Measurements from ENCODE around the gene CHFR. TPM values are rescaled to one million over a fixed set of nuclear protein-coding genes. Genes with fewer than 3 reads are reported as not detected.
A peak's percentile ranks its signal among the peaks of the same experiment; 100 is the strongest.

CHFR gene
- total RNA-seq, 2 experiments from 2014 or later = 75.1 to 85.6 TPM

DNA sequence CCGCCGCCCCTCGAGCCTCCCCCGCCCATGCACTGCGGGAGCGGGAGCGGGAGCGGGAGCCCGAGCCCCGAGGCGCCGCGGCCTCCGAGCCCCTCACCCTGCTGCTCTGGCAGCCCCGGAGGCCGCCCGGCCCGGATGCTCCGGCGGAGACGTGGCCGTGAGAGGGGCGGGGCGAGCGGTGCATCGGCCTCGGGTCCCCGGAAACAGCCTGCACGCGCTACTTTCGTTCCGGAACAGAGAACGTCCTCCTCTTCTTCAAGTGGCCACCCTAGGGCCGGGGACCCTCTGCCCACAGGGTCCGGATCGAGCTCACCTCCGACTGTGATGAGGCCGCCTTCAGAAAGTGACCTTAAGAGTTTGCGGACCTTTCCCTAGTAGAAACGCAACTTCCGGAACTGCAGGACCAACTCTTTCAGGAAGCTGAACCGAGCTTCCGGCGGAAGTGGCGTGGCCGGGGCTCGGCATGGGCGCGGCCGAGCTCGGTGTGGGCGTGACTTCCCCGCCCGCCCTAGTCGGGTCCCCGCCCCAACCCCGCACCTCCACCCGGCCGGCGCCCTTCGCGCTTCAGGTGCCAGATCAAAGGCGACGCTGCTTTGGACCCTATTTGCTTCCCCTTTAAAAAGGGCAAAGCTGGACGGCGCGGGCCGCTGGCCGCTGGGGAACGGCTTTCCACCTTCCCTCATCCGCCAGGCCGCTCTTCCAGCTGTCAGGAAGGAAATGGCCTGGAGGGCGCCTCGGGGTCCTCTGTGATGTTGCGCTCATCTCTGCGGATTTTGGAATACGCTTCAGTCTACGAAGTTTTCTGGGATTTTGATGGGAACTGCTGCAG lies 58.5 kb downstream of the CHFR start, which contains the start of gene GOLGA3:
TSS of gene GOLGA3 (minus strand) at position 164 of the 829 bp plus-strand sequence. CDS start 6,741 bp downstream, outside the sequence.
- H3K4me1 ChIP-seq (ENCODE audit: insufficient read depth, low read length) = peaks cover 37% of the 10 kb centered on the region
- Mint-ChIP-seq H3K4me1 (ENCODE audit: low read depth) (peaks cover 58% of the 10 kb centered on the region), H3K4me3 (peak within 1 kb of the TSS; percentile 99), H3K27me3 (no peaks in the 10 kb centered on the region), H3K36me3 (ENCODE audit: low read depth) (peaks cover 53% of the 10 kb centered on the region), H3K27ac (peak within 1 kb of the TSS; percentile 100), H3K9me3 (no peaks in the 10 kb centered on the region)
- H3K4me3 ChIP-seq (ENCODE audit: low read length) = peak within 1 kb of the TSS; percentile 90
- CTCF ChIA-PET = interaction anchor here (1.1 to 1.5 kb wide), 2 partner anchors 67 to 76 kb away, joined by 3 to 7 read pairs; no protein-coding TSS in a partner anchor
- H3K27ac ChIP-seq (ENCODE audit: low read depth in 1 of 2, low read length in 2 of 2) = peak within 1 kb of the TSS; percentile 94 to 100
- DNase-seq (peak; percentile 91 to 98 (median 95)), ATAC-seq (ENCODE audit: poor library complexity) (peak; percentile 91)
- TF ChIP-seq, protein P1, sequence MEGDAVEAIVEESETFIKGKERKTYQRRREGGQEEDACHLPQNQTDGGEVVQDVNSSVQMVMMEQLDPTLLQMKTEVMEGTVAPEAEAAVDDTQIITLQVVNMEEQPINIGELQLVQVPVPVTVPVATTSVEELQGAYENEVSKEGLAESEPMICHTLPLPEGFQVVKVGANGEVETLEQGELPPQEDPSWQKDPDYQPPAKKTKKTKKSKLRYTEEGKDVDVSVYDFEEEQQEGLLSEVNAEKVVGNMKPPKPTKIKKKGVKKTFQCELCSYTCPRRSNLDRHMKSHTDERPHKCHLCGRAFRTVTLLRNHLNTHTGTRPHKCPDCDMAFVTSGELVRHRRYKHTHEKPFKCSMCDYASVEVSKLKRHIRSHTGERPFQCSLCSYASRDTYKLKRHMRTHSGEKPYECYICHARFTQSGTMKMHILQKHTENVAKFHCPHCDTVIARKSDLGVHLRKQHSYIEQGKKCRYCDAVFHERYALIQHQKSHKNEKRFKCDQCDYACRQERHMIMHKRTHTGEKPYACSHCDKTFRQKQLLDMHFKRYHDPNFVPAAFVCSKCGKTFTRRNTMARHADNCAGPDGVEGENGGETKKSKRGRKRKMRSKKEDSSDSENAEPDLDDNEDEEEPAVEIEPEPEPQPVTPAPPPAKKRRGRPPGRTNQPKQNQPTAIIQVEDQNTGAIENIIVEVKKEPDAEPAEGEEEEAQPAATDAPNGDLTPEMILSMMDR (IDR thresholded peaks at IDR 0.05) = no peak
- POLR2A ChIA-PET = interaction anchor here (0.6 to 2.3 kb wide), 18 partner anchors 9 to 640 kb away, joined by 3 to 30 read pairs (median 6); partner anchors contain the start of genes CHFR, PGAM5 and ZNF84
- peaks cover 31% of the 10 kb centered on the region for H3K36me3 ChIP-seq (ENCODE audit: insufficient read depth, low read length)
- peaks cover 0 to 4% of the 10 kb centered on the region in 2 experiments for H3K9me3 ChIP-seq (ENCODE audit: control insufficient read depth in 1 of 2, insufficient read depth in 1 of 2, low read length in 2 of 2)
- intact Hi-C loops (cut with DNase I, micrococcal nuclease) = loop anchor here (1.0 to 5.0 kb wide), 6 partner anchors 58 to 128 kb away; partner anchors contain the start of genes CHFR (in 1 of the 2), PGAM5 (in 1 of the 2) and ZNF605 (in 1 of the 2)
- no peaks in the 10 kb centered on the region for H3K27me3 ChIP-seq (ENCODE audit: control insufficient read depth in 1 of 2, insufficient read depth in 2 of 2, low read length in 2 of 2)

DNA sequence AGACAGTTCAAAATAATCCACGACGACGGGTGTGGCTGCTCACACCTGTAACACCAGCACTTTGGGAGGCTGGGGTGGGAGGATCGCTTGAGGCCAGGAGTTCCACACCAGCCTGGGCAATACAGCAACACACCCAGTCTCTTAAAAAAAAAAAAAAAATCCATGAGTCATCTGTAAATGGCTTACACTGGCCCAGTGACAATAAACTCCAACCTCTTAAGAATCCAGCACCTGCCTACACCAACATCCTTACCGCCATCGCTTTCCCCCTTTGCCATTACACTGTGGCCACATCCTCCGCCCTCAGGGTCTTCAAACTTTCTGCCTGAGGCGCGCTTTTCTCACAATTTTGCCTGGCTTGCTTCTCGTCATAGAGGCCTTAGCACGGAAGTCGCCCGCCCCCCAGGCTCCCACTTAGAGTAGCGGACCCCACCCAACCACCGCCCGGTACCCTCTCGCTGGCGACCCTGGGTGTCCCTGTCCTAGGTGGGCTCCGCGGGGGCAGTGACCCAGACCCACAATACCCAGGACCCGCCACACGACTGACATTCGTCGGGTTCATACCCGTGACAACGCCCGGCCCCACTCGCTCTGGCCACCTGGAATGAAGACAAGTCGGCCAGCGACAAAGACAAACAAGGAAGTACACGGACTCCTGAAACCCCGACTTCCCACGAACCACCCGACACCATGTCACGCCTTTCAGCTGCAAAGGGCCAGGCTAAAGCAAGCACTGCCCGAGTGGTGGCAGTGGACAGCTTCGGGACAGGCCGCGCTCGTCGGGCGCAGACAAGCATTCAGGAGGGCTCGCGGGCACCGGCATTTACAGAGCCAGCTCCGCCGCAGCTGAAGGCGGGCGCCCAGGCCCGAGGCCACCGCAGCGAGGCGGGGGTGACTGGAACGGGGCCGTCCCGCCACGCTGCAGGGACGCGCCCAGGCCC lies 59.4 kb downstream of the CHFR start:
- TF ChIP-seq, protein P1 (IDR thresholded peaks at IDR 0.05) = no peak
- H3K27ac Mint-ChIP-seq = peak overlapping the region; percentile 100
- Histone ChIP-seq H3K9me3 (ENCODE audit: control insufficient read depth in 1 of 2, insufficient read depth in 1 of 2, low read length in 2 of 2) (peaks cover 0 to 4% of the 10 kb centered on the region in 2 experiments), H3K4me3 (ENCODE audit: low read length) (peak overlapping the region; percentile 90), H3K36me3 (ENCODE audit: insufficient read depth, low read length) (peaks cover 32% of the 10 kb centered on the region), H3K4me1 (ENCODE audit: insufficient read depth, low read length) (peaks cover 30% of the 10 kb centered on the region), H3K27ac (ENCODE audit: low read depth in 1 of 2, low read length in 2 of 2) (peak overlapping the region; percentile 44 to 94), H3K27me3 (ENCODE audit: control insufficient read depth in 1 of 2, insufficient read depth in 2 of 2, low read length in 2 of 2) (no peaks in the 10 kb centered on the region)
- POLR2A ChIA-PET = interaction anchor here (0.9 to 2.3 kb wide), 12 partner anchors 8 to 210 kb away, joined by 3 to 30 read pairs (median 9); partner anchors contain the start of genes CHFR and ZNF84
- no peaks in the 10 kb centered on the region for H3K9me3 Mint-ChIP-seq
- H3K27me3 Mint-ChIP-seq = no peaks in the 10 kb centered on the region
- ATAC-seq (ENCODE audit: poor library complexity) (peak; percentile 8), DNase-seq (peak in 8 of 14 experiments; percentile 10 to 38 (median 16))
- H3K4me3 Mint-ChIP-seq = peak overlapping the region; percentile 77
- H3K36me3 Mint-ChIP-seq (ENCODE audit: low read depth) = peaks cover 57% of the 10 kb centered on the region
- CTCF ChIA-PET = interaction anchor here (1.1 to 1.5 kb wide), 2 partner anchors 66 to 77 kb away, joined by 3 to 7 read pairs; no protein-coding TSS in a partner anchor
- peaks cover 49% of the 10 kb centered on the region for H3K4me1 Mint-ChIP-seq (ENCODE audit: low read depth)
- intact Hi-C loops (cut with DNase I, micrococcal nuclease) = loop anchor here in 1 of 2 experiments (2.0 to 5.0 kb wide), 4 partner anchors 59 to 129 kb away; partner anchors contain the start of genes PGAM5 and ZNF605

DNA sequence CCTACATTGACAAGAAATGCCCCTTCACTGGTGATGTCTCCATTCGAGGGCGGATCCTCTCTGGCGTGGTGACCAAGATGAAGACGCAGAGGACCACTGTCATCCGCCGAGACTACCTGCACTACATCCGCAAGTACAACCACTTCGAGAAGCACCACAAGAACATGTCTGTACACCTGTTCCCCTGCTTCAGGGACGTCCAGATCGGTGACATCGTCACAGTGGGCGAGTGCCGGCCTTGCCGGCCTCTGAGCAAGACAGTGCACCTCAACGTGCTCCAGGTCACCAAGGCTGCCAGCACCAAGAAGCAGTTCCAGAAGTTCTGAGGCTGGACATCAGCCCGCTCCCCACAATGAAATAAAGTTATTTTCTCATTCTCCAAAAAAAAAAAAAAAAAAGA lies 61.5 kb downstream of the CHFR start:
- DNase-seq (no peak), ATAC-seq (ENCODE audit: poor library complexity) (no peak)
- intact Hi-C loops (cut with DNase I, micrococcal nuclease) = loop anchor here in 1 of 2 experiments (5.0 kb wide), 1 partner anchor 131 kb away; the partner anchor contains the start of gene ZNF605
- Histone ChIP-seq H3K27ac (ENCODE audit: low read depth in 1 of 2, low read length in 2 of 2) (no peak overlapping the region), H3K4me3 (ENCODE audit: low read length) (no peak overlapping the region), H3K9me3 (ENCODE audit: control insufficient read depth in 1 of 2, insufficient read depth in 1 of 2, low read length in 2 of 2) (peaks cover 0 to 4% of the 10 kb centered on the region in 2 experiments), H3K27me3 (ENCODE audit: control insufficient read depth in 1 of 2, insufficient read depth in 2 of 2, low read length in 2 of 2) (no peaks in the 10 kb centered on the region), H3K36me3 (ENCODE audit: insufficient read depth, low read length) (peaks cover 47% of the 10 kb centered on the region), H3K4me1 (ENCODE audit: insufficient read depth, low read length) (peaks cover 30% of the 10 kb centered on the region)
- H3K27me3 Mint-ChIP-seq = no peaks in the 10 kb centered on the region
- H3K36me3 Mint-ChIP-seq (ENCODE audit: low read depth) = peaks cover 68% of the 10 kb centered on the region
- ChIA-PET POLR2A (no interaction called here), CTCF (no interaction called here)
- TF ChIP-seq, protein P1 (IDR thresholded peaks at IDR 0.05) = no peak
- H3K4me1 Mint-ChIP-seq (ENCODE audit: low read depth) = peaks cover 46% of the 10 kb centered on the region
- H3K27ac Mint-ChIP-seq = peak overlapping the region; percentile 100
- no peaks in the 10 kb centered on the region for H3K9me3 Mint-ChIP-seq
- H3K4me3 Mint-ChIP-seq = peak overlapping the region; percentile 45
